Endothelial cell of umbilical vein (primary cell): ENCODE measurements around the gene FOXO1.

Experiments
- JUN ChIP-seq: IDR thresholded peaks from 2 replicates; pipeline ENCODE4 v1.6.1; 2011; ENCODE audit warnings: borderline replicate concordance, low read depth; ENCODE audit not compliant: insufficient read length, insufficient read depth
- POLR2A ChIP-seq: IDR thresholded peaks from 2 replicates; pipeline ENCODE4 v1.6.1; 2012; ENCODE audit warnings: low read depth, mild to moderate bottlenecking, control low read depth, low read length
- POLR2AphosphoS5 ChIP-seq: IDR thresholded peaks from 2 replicates; pipeline ENCODE4 v1.6.1; 2012; ENCODE audit warnings: low read depth, mild to moderate bottlenecking, control low read depth, low read length, moderate library complexity; ENCODE audit not compliant: insufficient read depth

- TF ChIP-seq POLR2A (no peak), POLR2AphosphoS5 (no peak), JUN (no peak)
Observed at GRCh38 chr13:40556453-40556852, 110.0 kb downstream of the FOXO1 start.
